H1 (cell line): Measurements from ENCODE around the gene VEGFD.

Experiments used
- ASH2L ChIP-seq: fragments of 200-600, 300-600 bp; sonication (generic); IDR thresholded peaks from one replicate; pipeline ENCODE4 v1.7.1; 2017; ENCODE audit warnings: low read length
- ATF2 ChIP-seq: IDR thresholded peaks from 2 replicates; pipeline ENCODE4 v1.6.1; 2012; ENCODE audit warnings: low read length, inconsistent platforms
- CREB1 ChIP-seq: IDR thresholded peaks from 2 replicates; pipeline ENCODE4 v1.6.1; 2012; ENCODE audit warnings: inconsistent platforms
- CTCF ChIP-seq, 3 experiments: IDR thresholded peaks; 1 replicate in 2 of 3; 2 replicates in 1 of 3; pipeline versions ENCODE4 v1.5.1 to v1.6.1; 2011; ENCODE audit warnings: low read length in 3 of 3, mild to moderate bottlenecking in 3 of 3, inconsistent platforms in 2 of 3, low read depth in 1 of 3, moderate library complexity in 1 of 3; ENCODE audit not compliant: insufficient read depth in 1 of 3; ENCODE audit errors: control extremely low read depth in 1 of 3
- EZH2 ChIP-seq: fragments of 200-600 bp; sonication (generic); IDR thresholded peaks from 2 replicates; pipeline ENCODE4 v1.7.1; 2012; ENCODE audit warnings: low read depth, mild to moderate bottlenecking, moderate library complexity, low read length, inconsistent platforms; ENCODE audit not compliant: severe bottlenecking
- KDM1A ChIP-seq: fragments of 200-600, 300-600 bp; sonication (generic); IDR thresholded peaks from 2 replicates; pipeline ENCODE4 v1.7.1; 2016; ENCODE audit warnings: mild to moderate bottlenecking, low read length, borderline replicate concordance
- MAX ChIP-seq: IDR thresholded peaks from 2 replicates; pipeline ENCODE4 v1.6.1; 2012; ENCODE audit warnings: inconsistent platforms
- POLR2A ChIP-seq, 2 experiments: IDR thresholded peaks; 1 replicate in 1 of 2; 2 replicates in 1 of 2; pipeline ENCODE4 v1.6.1; 2011; ENCODE audit warnings: low read depth in 2 of 2, low read length in 2 of 2, mild to moderate bottlenecking in 2 of 2; ENCODE audit errors: control extremely low read depth in 1 of 2
- POLR2AphosphoS5 ChIP-seq: IDR thresholded peaks from 2 replicates; pipeline ENCODE4 v1.6.1; 2011; ENCODE audit warnings: low read depth, low read length
- RAD21 ChIP-seq, 2 experiments: IDR thresholded peaks in 1 of 2; conservative IDR thresholded peaks in 1 of 2; 2 replicates each; pipeline ENCODE4 v1.6.1; 2011; ENCODE audit warnings: low read depth in 2 of 2, low read length in 2 of 2, improper control_type of control experiment in 1 of 2, inconsistent platforms in 1 of 2, mild to moderate bottlenecking in 1 of 2, moderate library complexity in 1 of 2
- RNF2 ChIP-seq: fragments of 200-900, 300-1000 bp; sonication (generic); IDR thresholded peaks from 2 replicates; pipeline ENCODE4 v1.7.1; 2016; ENCODE audit warnings: borderline replicate concordance, low read depth, mild to moderate bottlenecking, antibody characterized with exemption, low read length; ENCODE audit not compliant: poor library complexity, severe bottlenecking; ENCODE audit errors: missing control alignments
- SP2 ChIP-seq: IDR thresholded peaks from 2 replicates; pipeline ENCODE4 v1.6.1; 2012; ENCODE audit warnings: mild to moderate bottlenecking, low read length, inconsistent platforms
- TCF12 ChIP-seq: IDR thresholded peaks from 2 replicates; pipeline ENCODE4 v1.6.1; 2011; ENCODE audit warnings: low read depth, mild to moderate bottlenecking, low read length
- ZNF274 ChIP-seq: IDR thresholded peaks from 2 replicates; pipeline ENCODE4 v1.7.0; 2012; ENCODE audit warnings: low read length, borderline replicate concordance; ENCODE audit errors: extremely low read depth

GRCh38 chrX:15299941-15300851 lies 84.0 kb downstream of the VEGFD start:
- TF ChIP-seq ZNF274, result no peak
- TF ChIP-seq CTCF (IDR thresholded peaks at IDR 0.05; ENCODE audit: control extremely low read depth in 1 of 3, insufficient read depth in 1 of 3, low read depth in 1 of 3, low read length in 3 of 3), result peak in 1 of 3 experiments; percentile 18; a peak in 1 of 4 replicates
- TF ChIP-seq SP2, result no peak
- no peak for TF ChIP-seq EZH2
- peak; percentile 42 to 43 for TF ChIP-seq RAD21 (IDR thresholded peaks at IDR 0.05 in 1 of 2, conservative IDR thresholded peaks at IDR 0.05 in 1 of 2; ENCODE audit: low read depth in 2 of 2, low read length in 2 of 2)
- no peak for TF ChIP-seq ASH2L
- no peak for TF ChIP-seq CREB1
- TF ChIP-seq MAX, result no peak
- no peak for TF ChIP-seq KDM1A
- no peak for TF ChIP-seq POLR2AphosphoS5
- no peak for TF ChIP-seq RNF2
- TF ChIP-seq ATF2, result no peak
- no peak for TF ChIP-seq POLR2A (IDR thresholded peaks at IDR 0.05; ENCODE audit: control extremely low read depth in 1 of 2, low read depth in 2 of 2, low read length in 2 of 2)
- no peak for TF ChIP-seq TCF12
